Measurements from ENCODE around the gene RIPOR3.
"Not testable (repeated sequence)": the region's sequence is repeated elsewhere in the genome, so short reads cannot be mapped to it uniquely, and the experiment has no call there.

Gene RIPOR3

DNA sequence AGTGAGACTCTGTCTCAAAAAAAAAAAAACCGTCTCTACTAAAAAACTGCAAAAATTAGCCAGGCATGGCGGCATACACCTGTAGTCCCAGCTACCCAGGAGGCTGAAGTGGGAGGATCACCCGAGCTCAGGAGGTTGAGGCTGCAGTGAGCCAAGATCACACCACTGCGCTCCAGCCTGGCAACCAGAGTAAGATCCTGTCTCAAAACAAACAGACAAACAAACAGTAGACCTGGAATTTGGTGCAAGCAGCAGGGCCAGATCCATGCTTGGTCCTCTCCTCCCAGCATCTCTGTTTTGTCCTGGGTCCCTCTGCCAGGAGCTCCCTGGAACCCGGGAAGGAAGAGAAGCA is 11.6 kb downstream of the RIPOR3 start:
- DNase-seq, result no peak

DNA sequence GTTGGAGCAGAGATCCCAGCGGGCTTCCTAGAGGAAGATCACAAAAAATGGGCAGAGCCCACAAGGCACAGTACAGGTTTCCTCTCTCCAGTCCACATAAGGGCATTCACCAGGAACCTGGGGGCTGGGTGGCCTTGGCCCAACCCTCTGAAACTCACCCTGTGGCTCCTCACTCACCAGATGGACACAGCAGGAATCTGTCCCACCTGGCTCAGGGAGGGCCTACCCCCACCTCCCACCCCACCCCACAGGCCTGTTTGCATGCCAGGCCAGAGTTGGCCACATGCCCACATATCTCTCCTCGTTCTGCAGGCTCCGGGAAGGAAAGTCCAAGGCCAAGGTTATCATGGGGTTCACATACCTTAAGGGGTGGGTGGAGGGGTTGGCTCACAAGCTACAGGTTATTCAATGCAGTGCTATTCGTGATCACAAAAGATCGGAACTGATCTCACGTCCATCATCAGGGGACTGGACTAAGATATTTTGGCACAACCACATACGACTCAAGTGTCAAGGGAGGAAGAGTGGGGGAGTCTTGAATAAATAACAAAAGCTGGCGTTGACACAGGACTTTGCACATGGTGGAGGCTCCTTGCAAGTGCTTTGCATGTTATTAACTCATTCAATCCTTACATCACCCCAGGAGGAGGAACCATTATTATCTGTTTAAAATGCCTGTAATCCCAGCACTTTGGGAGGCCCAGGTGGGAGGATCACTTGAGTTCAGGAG is 13.0 kb downstream of the RIPOR3 start:
- DNase-seq, result no peak

DNA sequence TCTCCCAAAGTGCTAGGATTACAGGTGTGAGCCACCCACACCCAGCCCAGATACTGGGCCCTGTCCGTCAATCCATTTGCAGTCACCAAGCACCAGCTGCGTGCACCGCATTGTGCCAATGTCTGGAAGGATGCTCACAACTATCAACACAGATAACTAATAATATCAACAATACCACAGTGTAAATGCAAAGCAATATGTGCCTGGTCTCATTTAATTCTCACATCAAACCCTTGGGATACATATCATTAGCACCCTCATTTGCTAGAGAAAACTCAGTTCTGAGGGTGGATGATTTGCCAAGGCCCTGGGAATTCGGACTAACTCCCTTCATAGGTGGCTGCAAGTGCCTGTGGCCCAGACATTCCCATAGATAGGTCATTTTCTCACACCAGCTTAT is 14.5 kb downstream of the RIPOR3 start:
- DNase-seq, result no peak

DNA sequence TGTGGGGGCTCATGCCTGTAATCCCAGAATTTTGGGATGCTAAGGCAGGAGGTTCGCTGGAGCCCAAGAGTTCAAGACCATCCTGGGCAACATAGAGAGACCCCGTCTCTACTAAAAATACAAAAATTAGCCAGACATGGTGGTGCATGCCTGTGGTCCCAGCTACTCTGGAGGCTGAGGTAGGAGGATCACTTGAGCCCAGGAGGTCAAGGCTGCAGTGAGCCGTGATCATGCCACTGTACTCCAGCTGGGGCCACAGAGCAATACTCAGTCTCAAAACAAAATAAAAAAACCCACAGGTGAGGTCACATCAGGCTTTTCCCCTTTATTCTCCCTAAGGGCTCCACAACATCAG is 15.0 kb downstream of the RIPOR3 start:
- DNase-seq, result not testable (repeated sequence)

DNA sequence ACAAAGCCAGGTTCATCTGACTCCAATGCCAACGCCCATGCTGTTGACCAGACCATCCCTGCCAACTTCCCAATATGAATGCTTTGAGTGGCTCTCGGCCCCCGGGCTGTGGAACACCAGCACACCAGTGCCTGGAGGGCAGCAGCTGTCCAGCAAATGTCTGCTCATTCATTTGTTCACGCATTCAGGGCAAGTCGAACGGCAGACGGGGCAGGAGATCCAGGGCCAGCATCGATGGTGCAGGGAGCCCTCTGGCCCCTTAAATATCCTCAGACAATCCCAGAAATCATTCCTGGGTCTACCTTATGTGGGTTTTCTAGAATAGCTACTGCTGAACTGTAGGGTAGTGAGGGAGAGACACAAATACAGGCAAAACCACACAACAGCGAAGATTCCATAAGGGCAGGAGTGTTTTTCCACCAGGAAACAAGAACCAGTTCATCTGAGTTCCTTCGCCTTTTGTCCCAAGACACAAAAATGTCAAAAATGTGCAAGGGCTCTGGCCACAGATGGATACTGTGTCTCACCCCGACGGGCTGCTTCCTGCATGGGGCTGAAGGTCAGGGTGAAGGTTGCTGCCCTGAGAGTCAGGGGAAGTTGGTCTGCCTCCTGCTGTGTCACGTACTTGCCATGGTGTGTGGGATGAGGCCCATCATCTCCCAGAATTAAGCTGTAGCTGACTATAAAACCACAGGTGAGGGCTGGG is 15.5 kb downstream of the RIPOR3 start:
- no peak for DNase-seq

DNA sequence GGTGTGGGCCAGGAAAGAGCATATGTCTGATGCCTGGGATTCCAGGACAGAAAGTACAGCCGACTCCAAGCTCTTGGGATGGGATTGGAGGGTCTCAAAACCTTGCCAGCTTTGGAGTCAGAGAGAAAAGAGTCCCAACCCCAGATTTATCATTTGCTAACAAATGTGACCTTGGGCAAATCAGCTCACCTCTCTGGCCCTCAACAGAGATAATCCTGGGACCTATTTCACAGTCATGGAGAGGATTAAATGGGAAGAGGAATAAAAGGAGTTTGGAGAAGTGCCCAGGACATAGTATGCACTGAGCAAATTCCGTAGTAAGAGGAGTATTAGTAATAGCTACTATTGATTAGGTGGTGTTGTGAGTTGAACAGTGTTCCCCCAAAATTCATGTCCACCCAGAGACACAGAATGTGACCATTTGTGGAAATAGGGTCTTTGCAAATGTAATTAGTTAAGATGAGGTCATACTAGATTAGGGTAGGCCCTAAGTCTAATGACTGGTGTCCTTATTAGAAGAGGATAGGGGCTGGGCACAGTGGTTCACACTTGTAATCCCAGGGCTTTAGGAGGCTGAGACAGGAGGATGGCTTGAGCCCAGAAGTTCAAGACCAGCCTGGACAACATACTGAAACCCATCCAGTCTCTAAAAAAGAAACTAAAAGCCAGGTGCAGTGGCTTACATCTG is 17.1 kb downstream of the RIPOR3 start:
- DNase-seq, result no peak

DNA sequence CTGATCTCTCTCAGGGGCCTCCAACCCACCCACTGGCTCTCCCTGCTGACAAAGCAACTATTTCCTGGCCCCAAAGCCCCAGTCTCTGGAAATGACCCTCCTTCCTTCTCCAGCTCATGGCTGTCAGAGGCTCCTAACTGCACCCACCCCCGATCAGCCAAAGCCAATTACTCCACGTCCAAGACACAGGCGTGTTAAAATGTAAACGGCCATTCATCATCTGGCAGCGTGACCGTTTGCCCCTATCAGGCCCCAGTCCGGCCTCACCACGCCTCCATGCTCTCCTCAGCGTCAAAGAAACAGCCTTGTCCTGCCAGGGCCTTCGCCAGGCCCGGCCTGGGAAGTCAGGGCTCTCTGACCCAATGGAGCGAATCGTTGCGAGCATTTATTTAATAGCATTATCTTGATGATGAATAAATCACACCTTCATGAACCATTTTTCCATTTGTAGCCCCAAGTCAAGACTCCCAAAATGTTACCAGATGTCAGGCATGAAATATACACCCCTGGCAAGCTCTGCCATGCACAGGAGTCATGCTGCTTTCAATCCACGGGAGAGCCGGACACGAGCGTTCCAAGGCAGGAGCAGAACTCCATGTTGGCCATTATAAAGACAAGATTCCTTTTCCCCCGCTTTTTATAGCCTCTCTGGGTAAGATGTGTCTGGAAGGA is 17.7 kb downstream of the RIPOR3 start:
- no peak for DNase-seq

DNA sequence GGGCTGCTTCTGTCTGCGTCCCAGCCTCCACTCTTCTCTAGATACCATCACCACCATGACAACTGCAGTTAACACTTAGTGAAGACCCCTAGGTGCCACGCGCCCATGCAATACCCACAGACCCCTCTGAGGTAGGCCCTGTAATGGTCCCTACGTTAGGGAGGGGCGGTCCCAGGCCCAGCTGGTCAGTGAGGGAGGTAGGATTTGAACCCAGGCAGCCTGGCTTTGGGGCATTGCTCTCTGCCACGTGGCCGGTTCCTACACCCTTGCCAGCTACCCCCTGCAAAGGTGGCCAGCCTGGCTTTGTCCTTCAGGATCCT is 18.2 kb downstream of the RIPOR3 start:
- no peak for DNase-seq

DNA sequence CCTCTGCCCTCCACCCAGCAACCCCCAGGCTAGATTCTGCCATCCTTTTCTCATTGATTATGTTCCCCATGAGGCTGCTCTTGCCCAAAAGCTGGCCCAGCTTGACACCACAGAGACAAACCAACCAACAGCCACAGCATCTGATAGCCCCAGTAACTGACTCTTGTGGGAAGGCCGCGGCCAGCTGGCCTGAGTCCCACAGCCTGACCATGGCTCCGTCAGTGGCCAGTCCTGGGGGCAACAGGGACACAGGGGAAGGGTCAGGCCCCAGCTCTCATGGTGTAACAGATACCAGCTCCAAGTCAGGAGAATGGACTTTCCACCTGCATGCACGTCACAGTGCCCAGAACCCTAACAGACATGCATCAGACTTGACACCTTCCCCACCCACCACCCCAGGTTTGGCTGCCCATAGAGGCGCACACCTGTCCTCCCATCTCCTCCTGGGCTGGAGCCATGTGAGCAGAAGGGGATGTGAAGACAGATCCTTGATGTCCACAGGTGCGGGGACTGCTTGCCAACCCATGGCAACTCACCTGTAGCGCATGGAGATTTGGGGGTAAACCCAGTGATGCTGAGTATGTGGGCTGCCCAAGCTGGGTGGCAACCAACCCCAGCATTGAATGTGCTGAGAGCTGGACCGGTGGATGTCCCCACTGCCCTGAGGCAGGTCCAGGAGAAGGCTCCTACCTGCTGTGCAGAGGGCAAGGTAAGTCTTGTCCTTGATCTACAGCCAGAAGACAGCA is 18.8 kb downstream of the RIPOR3 start:
- no peak for DNase-seq

DNA sequence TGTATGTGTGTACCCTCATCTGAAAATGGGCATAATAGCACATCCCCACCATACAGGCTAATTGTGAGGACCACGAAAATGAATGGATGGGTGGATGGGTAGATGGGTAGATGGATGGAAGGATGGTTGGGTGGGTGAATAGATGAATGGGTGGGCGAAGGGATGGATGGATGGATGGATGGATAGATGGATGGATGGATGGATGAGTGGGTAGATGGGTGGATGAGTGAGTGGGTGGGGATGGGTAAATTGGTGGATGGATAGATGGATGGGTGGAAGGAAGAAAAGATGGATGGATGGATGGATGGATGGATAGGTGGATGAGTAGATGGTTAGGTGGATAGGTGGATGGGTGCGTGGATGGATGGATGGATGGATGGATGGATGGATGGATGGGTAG is 19.7 kb downstream of the RIPOR3 start:
- no peak for DNase-seq

DNA sequence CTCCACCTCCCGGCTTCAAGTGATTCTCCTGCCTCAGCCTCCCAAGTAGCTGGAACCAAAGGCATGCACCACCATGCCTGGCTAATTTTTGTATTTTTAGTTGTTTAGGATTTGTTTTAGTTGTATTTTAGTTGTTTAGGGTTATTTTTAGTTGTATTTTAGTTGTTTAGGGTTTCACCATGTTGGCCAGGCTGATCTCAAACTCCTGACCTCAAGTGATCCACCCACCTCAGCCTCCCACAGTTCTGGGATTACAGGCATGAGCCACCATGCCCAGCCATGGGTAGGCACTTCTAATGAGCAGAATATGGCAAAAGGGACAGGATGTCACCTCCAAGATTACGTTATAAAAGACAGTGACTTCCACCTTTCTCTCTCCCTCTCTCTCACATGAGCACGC is 20.3 kb downstream of the RIPOR3 start:
- DNase-seq, result not testable (repeated sequence)

DNA sequence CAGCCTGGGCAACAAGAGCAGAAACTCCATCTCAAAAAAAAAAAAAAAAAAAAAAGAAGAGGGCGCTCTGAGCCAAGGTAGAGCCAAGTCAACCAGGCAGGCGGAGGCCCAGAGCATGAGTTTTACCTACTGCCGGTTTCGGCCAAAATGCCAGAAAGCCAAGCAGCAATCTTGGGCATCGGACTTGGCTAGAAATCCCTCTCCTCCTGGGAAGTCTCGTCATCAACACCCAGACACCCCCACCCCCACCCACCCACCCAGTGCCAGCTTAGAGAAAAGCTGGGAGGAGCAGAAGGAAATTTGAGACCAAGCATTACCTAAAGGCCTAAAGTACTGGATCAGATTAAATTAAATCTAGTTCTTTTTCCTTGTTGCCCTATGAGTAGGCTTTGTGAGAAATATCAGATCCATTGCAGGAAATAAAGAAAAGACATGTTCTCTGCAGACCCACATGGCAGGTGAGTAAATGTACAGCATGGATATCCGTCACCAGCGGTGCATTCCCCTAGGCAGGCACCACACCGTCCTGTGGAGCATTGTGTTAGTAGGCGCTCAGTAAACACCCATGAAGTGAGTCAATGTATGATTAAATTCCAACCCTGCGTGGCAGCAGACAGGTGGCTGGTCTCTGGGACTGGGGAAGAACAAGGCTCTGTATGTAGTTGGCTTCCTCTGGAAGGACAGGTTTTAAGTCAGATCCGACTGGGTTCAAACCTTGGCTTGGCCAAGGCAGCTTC is 21.0 kb downstream of the RIPOR3 start:
- no peak for DNase-seq

DNA sequence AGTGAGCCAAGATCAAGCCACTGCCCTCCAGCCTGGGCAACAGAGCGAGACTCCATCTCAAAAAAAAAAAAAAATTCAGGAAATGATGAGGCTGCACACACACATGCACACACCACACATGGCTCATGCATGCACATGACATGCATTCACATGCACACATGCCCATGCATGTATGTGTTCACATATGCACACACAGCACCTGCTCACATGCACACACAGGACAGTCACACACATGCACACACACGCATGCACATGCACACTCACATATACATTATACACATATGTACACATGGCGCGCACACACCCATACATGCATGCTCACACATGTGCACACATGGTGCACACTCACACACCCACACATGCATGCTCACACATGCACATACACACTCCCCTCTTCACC is 22.5 kb downstream of the RIPOR3 start:
- DNase-seq, result no peak

DNA sequence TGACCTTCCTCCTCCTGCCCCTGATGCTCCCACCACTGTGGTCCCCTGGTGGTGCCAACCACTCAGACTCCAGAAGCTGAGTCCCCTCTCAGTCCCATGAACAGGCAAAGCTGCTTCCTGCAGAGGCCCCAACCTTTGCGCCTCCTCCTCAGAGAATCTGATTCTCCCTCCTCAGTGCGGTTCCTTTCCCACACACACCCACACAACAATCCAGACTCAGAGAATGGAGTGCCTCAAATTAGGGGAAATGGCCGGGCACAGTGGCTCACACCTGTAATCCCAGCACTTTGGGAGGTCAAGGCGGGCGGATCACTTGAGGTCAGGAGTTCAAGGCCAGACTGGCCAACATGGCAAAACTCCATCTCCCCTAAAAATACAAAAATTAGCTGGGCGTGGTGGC is 23.0 kb downstream of the RIPOR3 start:
- DNase-seq, result no peak

DNA sequence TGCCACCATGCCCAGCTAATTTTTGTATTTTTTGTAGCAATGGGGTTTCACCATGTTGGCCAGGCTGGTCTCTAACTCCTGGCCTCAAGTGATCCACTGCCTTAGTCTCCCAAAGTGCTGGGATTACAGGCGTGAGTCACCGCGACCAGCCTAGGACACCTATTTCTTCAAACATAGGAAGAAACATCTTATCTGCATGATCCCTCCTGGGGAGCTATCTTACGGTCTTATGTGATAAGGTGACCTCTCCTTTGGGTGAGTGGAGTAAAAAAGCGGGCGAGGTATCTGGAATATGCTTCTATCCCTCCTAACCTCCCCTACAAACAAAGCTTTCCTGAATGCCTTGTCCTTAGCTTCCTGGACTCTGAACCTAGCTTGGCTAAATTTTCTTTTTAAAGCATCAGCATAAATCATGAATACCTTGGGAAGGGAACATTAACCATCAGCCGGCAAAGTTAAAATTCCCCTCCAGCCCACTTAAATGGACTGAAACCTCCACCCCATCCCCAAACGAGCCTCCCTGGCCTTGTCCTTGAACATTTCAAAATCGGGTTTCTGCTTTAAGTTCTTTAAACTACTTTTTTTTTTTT is 24.5 kb downstream of the RIPOR3 start:
- DNase-seq, result no peak

DNA sequence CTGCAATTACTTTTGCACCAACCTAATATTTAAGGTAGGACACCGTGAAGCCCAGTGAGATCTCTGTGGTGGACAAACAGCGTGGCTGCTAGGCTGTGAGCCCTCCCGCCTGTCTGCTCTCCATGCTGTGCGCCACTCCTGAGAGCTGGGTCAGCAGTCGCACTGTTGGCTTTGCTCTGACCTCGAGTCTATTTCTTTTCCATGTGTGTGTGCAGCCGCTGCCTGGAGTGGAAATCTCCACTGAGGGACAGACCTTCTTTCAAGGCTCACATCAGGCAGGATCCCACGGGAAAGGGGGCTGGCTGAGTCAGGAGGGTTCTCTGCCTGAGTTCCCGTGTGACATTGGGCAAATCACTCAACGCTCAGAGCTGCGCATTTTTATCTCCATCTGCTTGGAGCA is 27.1 kb downstream of the RIPOR3 start:
- DNase-seq, result no peak

DNA sequence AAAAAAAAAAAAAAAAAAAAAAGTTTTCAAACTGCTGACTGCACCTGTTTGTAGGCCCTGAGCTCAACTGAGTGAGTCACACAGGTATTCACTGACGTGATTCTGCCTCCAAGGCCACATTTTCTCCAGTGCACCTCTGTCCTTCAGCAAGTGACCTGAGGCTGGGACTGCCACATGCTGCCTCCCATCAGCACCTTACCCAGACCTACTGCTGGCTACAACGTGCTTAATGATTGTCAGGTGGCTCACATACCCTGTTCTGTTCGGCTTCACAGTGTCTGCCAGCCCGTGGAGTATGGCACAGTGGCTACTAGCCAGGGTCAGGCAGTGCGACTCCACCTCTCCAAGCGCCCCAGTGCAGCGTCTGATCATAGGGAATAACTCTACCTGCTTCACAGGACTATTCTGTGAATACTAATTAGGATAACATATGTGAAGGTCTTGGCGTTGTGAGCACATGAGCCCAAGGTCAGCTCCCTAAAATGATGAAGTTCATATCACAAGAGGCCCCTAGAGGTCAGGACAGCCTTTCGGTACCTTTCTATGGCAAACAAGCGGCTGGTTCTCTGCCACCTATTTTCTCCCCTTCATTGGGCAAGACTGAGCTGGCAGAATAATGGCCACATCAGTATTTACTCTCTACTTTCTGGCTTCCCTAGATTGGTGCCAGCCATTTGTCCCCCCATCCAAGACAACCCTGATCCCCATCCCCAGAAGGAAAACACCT is 28.1 kb downstream of the RIPOR3 start:
- DNase-seq, result no peak

DNA sequence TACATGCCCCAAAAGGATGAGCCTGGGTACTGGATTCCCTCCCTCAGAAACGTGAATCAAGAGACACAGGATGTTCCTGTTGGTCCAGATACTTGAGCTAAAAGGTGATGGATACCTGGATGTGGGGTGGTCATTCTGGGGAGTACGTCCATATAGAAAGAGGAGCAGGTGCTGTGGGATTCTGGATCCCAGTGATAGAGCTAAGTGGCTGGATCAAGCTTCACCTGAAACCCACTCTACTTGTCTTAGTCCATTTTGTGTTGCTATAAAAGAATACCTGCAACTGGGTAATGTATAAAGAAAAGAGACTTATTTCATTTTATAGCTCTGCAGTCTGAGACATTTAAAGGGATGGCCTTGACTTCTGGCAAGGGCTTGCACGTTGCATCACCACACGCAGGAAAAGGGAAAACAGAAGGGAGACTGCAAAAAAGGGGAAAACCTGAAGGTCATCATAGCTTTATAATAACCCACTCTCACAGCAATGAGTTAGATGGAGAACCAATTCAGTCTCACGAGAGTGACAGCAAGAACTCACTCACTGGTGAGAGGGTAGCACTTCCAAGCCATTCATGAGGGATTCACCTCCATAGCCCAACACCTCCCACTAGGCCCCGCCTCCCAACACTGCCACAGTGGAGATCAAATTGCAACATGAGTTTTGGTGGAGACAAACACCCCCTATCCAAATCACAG is 31.2 kb downstream of the RIPOR3 start:
- DNase-seq, result no peak

DNA sequence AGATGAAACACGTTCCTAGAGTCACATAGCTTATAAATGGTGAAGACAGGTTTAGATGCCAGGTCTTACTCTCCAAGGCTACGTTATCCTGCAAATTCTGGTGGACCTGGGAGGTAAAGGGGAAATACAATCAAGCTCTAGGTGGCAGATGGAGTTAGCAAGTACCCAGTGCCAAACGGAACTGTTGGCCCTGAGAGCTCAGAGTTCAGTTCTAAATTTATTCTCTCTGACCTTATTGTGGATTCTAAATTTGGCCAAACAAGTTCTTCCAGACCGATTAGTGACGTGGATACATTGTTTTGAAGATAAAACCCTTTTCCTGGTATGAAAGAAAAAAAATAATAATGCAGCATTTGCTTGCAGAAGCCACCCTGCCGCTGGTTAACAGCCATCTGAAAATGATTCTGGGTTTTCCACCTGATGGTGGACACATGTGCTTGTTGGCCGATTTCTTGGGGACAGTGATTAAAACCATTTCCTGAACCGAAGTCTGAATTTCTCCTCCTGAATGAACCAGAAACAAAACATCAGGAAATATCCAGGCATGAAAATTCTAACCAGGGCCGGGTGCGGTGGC is 32.5 kb downstream of the RIPOR3 start:
- DNase-seq, result no peak

DNA sequence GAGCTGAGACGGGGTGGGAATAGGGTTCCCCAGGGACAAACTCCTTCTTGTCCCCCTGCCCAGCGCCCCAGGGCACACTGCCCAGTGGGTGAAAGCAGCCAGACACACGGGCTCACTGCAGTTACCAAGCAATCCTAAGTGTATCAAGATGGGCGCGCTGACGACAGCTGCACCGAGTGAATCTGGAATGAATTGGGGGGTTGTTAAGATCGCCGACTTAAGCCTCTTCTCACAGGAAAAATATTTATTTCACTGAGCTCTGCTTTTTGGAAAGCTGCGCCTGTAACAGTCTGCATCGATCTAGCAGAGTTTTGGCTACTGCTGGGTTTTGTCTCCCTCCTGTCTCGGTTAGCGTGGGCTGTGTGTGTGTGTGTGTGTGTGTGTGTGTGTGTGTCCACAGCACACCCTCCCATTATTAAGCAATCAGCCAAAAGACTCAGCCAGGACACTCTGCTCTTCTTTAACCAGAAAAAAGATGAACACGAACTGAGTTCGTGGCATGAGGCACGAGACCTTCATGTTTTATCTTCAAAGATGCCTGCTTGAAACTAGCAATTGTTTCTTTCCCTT is 35.9 kb downstream of the RIPOR3 start:
- no peak for DNase-seq
